DND-41 (cell line): ENCODE data around the gene ERC2.

Experiments
- EZH2 ChIP-seq: IDR thresholded peaks from 3 replicates; pipeline ENCODE4 v1.6.1; 2012; ENCODE audit warnings: borderline replicate concordance, low read depth, mild to moderate bottlenecking, moderate library complexity, low read length, inconsistent platforms; ENCODE audit not compliant: severe bottlenecking
- TF ChIP-seq, protein P1 (sequence below): IDR thresholded peaks from 2 replicates; pipeline ENCODE4 v1.5.1; 2012; ENCODE audit warnings: borderline replicate concordance, low read length, moderate library complexity, mild to moderate bottlenecking; ENCODE audit not compliant: poor library complexity, severe bottlenecking; ENCODE audit errors: extremely low read depth

DNA sequence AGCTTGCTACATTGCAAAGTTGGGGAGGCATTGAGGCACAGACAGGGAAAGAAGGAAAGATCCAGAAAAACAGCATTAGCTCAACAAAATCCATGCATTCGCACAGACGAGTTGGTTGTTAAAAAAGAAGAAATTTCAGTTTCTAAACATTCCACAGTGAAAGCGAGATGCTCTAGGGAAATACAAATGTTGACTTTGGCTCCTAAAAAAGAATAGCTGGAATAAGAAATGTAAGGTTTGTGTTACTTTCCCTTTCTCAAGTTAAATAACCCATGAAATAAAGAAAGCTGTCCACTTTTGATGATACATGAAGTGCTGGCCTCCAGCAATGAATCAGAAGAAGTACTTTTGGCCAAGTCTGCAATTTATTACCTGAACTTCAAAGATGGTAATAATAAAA lies 465.1 kb downstream of the ERC2 start:
- TF ChIP-seq, protein P1, sequence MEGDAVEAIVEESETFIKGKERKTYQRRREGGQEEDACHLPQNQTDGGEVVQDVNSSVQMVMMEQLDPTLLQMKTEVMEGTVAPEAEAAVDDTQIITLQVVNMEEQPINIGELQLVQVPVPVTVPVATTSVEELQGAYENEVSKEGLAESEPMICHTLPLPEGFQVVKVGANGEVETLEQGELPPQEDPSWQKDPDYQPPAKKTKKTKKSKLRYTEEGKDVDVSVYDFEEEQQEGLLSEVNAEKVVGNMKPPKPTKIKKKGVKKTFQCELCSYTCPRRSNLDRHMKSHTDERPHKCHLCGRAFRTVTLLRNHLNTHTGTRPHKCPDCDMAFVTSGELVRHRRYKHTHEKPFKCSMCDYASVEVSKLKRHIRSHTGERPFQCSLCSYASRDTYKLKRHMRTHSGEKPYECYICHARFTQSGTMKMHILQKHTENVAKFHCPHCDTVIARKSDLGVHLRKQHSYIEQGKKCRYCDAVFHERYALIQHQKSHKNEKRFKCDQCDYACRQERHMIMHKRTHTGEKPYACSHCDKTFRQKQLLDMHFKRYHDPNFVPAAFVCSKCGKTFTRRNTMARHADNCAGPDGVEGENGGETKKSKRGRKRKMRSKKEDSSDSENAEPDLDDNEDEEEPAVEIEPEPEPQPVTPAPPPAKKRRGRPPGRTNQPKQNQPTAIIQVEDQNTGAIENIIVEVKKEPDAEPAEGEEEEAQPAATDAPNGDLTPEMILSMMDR = no peak
- no peak for TF ChIP-seq EZH2
